ENCODE data around the gene BAG2.

BAG2 gene

DNA sequence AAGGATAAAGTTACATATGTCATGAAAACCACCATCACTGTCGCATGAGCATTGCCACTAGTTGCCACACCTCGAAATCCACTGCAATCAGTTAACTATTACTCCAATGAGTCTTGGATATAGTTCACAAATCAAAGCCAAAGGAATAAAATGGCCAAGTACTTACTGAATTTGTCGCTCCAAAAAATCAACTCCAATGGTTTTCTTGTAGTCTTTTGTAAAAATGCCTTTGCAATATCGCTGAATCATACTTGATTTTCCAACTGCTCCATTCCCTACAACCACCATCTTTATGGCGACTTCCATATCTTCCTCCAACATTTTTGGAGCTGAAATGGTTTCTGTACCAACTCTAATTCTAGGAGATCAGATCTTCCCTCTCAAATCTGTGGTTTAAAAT, 37.9 kb downstream of the BAG2 start:
- H3K4me3 ChIP-seq (ENCODE audit: low read depth, low read length): no peak overlapping the region
- TF ChIP-seq, protein P1, sequence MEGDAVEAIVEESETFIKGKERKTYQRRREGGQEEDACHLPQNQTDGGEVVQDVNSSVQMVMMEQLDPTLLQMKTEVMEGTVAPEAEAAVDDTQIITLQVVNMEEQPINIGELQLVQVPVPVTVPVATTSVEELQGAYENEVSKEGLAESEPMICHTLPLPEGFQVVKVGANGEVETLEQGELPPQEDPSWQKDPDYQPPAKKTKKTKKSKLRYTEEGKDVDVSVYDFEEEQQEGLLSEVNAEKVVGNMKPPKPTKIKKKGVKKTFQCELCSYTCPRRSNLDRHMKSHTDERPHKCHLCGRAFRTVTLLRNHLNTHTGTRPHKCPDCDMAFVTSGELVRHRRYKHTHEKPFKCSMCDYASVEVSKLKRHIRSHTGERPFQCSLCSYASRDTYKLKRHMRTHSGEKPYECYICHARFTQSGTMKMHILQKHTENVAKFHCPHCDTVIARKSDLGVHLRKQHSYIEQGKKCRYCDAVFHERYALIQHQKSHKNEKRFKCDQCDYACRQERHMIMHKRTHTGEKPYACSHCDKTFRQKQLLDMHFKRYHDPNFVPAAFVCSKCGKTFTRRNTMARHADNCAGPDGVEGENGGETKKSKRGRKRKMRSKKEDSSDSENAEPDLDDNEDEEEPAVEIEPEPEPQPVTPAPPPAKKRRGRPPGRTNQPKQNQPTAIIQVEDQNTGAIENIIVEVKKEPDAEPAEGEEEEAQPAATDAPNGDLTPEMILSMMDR (IDR thresholded peaks at IDR 0.05; ENCODE audit: insufficient read depth, low read length, missing control alignments): no peak
- CTCF ChIA-PET: no interaction called here
- POLR2A ChIA-PET: no interaction called here
- no peak for DNase-seq (ENCODE audit: low read depth, low spot score)

- TF ChIP-seq, protein P1 (IDR thresholded peaks at IDR 0.05; ENCODE audit: insufficient read depth, low read length, missing control alignments): no peak
- ChIA-PET CTCF (interaction anchor here (0.9 to 1.1 kb wide), 2 partner anchors 14 to 26 kb away, joined by 3 to 4 read pairs; no protein-coding TSS in a partner anchor), POLR2A (no interaction called here)
- H3K4me3 ChIP-seq (ENCODE audit: low read depth, low read length): no peak overlapping the region
- DNase-seq (ENCODE audit: low read depth, low spot score): no peak
Measured at GRCh38 chr6:57215260-57215659, 43.1 kb downstream of the BAG2 start.

GRCh38 chr6:57216235-57217101, 44.3 kb downstream of the BAG2 start:
- H3K4me3 ChIP-seq (ENCODE audit: low read depth, low read length): no peak overlapping the region
- TF ChIP-seq, protein P1 (IDR thresholded peaks at IDR 0.05; ENCODE audit: insufficient read depth, low read length, missing control alignments): no peak
- CTCF ChIA-PET: interaction anchor here (1.0 kb wide), 1 partner anchor 100 kb away, joined by 3 read pairs; no protein-coding TSS in a partner anchor
- POLR2A ChIA-PET: no interaction called here
- DNase-seq (ENCODE audit: low read depth, low spot score): no peak

DNA sequence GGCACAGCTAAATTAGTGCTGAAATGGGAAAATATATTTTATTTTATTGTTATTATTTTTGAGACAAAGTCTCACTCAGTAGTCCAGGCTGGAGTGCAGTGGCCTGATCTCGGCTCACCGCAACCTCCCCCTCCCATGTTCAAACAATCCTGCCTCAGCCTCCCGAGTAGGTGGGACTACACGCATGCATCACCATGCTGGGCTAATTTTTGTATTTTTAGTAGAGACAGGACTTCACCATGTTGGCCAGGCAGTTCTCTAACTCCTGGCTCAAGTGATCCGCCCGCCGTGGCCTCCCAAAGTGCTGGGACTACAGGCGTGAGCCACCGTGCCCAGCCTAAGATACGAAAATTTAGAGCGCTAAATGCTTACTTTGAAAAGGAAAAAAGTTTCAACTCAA, 45.1 kb downstream of the BAG2 start:
- ChIA-PET POLR2A (no interaction called here), CTCF (interaction anchor here (1.0 kb wide), 1 partner anchor 99 kb away, joined by 3 read pairs; no protein-coding TSS in a partner anchor)

GRCh38 chr6:57220083-57220703, 48.1 kb downstream of the BAG2 start:
- ChIA-PET POLR2A (no interaction called here), CTCF (no interaction called here)
- H3K4me3 ChIP-seq (ENCODE audit: low read depth, low read length): peak overlapping the region; percentile 32
- DNase-seq (ENCODE audit: low read depth, low spot score): no peak
- TF ChIP-seq, protein P1 (IDR thresholded peaks at IDR 0.05; ENCODE audit: insufficient read depth, low read length, missing control alignments): no peak

More for the DNA sequence above, 45.1 kb downstream of the BAG2 start:
- DNase-seq (ENCODE audit: low read depth, low spot score): no peak
- TF ChIP-seq, protein P1 (IDR thresholded peaks at IDR 0.05; ENCODE audit: insufficient read depth, low read length, missing control alignments): no peak
- no peak overlapping the region for H3K4me3 ChIP-seq (ENCODE audit: low read depth, low read length)
